GM19023 (cell line): ENCODE results near the gene GDI1.
A peak's percentile ranks its signal among the peaks of the same experiment; 100 is the strongest.

Experiments
- ATAC-seq: cut with Tn5 transposase; IDR thresholded peaks from one replicate; pipeline ENCODE4 v1.9.1; 2021; ENCODE audit warnings: mild to moderate bottlenecking, moderate library complexity; ENCODE audit not compliant: unreplicated experiment

The GDI1 gene

DNA sequence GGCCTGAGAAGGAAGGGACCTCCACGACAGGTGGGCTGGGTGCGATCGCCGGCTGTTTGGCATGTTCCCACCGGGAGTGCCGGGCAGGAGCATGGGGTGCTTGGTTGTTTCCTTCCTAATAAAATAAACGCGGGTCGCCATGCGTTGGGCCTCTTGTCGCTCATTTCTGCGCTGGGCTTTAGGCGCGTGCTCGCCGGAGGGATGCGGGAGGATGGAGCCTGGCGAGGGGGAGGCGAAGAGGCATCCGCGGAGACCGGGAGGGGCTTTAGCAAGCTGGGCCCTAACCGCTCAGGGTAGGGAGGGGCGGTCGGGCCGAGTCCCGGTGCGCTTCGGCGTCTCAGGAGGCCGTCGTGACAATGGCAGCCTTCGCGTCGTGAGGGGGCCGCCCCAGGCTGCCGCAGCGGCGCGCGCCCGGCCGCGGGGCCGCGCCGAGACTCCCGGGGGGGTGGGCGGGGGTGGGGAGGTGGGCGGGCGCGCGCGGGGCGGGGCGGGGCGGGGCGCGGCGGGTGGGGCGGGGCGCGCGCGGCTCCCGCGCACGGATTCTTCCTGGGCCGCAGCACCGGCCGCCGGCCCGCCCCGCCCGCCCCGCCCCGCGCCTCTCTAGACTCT lies 476 bp upstream of the GDI1 start:
- ATAC-seq = no peak

DNA sequence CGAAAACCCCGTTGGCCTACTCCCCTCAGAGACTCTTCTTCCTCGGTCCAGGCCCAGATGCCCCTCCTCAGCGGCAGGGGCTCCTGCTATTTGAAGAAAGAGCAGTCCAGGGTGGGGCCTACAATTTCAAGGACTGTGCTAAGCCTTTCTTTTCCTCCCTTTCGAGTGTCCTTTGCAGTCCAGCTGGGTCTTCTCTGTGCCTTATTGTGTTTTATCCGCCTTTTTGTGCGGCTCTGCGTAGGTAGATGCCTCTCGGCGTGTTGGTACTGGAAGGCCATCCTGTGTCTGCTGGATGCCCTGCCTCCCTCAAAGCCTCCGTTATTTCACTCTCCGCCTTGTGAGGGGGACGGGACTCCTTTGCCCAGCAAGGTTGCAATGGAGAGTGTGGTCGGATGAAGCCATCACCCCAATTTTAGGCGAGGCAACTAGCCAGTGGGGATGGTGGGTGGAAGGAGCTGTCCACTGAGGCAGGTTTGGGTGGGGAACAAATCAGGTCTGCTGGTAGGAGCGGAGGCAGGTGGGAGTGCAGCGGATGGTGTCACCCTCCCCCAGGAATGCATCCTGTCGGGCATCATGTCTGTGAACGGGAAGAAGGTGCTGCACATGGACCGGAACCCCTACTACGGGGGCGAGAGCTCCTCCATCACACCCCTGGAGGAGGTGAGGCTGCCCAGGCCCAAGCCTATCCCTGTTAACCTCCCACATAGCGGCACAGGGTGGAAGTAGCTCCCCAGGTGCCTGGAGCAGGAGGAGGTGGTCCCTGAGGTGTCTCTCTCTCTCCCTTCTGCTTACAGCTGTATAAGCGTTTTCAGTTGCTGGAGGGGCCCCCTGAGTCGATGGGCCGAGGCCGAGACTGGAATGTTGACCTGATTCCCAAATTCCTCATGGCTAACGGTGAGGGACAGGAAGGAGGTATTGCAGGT lies 1.3 kb downstream of the GDI1 start:
- ATAC-seq = no peak

DNA sequence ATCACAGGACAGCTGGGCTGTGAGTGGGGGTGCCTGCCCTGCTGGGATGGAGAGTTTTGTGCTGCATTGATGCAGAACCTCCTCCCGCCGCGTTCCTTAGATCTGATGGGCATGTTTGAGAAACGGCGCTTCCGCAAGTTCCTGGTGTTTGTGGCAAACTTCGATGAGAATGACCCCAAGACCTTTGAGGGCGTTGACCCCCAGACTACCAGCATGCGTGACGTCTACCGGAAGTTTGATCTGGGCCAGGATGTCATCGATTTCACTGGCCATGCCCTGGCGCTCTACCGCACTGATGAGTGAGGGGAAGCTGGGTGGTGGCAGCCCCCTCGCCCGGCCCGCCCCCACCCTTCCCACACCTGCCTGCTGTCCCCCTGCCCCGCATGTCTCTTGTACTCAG lies 2.9 kb downstream of the GDI1 start:
- ATAC-seq = no peak

DNA sequence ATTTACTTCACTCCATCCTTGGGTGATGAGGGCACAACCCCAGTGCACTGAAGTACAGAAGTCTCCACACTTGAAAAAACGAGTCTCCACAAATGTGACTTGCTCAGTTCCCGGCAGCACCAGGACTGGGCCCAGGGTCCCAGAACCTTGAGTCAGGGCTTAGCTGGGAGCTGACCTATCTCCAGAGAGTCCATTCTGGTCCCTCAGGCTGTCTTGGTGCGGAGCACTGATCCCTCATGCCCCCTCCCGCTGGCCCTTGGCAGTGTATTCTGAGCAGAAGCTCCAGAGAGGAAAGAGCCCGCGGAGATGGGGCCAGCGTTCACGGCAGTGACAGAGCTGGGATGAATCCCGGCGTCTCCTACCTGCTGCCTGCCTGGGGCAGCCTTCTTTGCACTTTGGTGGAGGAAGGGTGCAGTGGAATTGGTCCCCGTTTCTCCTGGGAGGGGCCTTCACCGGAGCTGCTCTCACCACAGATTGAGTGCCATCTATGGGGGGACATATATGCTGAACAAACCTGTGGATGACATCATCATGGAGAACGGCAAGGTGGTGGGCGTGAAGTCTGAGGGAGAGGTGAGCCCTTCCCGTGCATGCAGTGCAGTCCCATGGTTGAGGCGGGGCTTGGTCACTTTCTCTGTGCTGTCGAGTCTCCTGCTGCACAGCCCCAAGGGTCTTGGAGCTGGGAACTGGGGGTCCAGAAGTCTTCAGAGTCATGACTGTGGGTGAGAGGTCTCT lies 3.8 kb downstream of the GDI1 start:
- no peak for ATAC-seq

DNA sequence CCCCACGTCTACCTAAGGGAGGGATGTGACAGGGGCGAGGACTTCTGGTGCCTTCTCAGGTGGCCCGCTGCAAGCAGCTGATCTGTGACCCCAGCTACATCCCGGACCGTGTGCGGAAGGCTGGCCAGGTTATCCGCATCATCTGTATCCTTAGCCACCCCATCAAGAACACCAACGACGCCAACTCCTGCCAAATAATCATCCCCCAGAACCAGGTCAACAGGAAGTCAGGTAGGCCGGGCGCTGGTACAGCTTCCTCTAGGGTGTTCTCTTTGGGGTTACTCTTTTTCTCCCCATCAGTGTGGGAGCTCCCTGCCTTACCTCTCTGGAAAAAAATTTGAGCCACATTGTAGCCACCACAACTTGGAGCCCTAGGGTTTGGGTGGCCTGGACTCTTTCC lies 4.6 kb downstream of the GDI1 start:
- no peak for ATAC-seq

DNA sequence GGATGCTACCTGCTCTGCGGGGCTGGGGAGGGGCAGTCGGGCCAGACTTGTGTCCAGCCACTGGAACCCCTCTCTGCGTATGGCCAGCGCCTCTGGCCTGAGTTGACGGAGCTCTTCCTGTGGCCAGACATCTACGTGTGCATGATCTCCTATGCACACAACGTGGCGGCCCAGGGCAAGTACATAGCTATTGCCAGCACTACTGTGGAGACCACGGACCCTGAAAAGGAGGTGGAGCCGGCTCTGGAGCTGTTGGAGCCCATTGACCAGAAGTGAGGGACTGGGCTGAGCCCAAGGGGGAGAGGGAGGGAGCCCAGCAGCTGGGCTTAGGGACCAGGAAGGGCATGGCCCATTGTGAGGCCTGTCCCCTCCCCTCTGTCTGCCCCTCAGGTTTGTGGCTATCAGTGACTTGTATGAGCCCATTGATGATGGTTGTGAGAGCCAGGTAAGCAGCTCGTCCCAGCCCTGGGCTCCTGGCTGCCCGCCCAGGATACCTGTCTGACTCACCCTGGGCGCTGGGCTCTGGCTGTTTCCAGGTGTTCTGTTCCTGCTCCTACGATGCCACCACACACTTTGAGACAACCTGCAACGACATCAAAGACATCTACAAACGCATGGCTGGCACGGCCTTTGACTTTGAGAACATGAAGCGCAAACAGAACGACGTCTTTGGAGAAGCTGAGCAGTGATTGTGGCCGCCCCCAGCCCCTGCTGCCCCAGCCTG lies 5.2 kb downstream of the GDI1 start:
- no peak for ATAC-seq

DNA sequence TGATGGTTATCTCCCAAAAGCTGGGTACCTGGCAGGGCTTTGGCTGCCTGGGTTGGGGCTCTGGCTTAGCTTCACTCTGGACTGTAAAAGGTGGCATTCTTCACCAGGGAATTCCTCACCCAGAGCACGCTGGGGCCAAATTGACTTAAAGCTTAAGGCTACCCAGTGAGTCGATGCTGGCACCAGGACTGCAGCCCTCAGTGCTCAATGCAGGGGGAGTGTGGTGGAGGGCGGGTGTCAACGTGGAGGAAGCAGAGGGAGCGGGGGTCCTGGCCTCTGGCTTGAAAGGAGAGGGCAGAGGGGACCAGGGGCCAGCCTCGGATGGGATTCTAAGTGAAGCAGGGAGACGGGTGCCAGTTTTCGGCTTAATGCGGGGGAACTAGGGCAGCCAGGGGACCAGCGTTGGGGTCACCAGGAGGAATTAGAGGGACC lies 6.5 kb downstream of the GDI1 start:
- ATAC-seq = peak; percentile 13

DNA sequence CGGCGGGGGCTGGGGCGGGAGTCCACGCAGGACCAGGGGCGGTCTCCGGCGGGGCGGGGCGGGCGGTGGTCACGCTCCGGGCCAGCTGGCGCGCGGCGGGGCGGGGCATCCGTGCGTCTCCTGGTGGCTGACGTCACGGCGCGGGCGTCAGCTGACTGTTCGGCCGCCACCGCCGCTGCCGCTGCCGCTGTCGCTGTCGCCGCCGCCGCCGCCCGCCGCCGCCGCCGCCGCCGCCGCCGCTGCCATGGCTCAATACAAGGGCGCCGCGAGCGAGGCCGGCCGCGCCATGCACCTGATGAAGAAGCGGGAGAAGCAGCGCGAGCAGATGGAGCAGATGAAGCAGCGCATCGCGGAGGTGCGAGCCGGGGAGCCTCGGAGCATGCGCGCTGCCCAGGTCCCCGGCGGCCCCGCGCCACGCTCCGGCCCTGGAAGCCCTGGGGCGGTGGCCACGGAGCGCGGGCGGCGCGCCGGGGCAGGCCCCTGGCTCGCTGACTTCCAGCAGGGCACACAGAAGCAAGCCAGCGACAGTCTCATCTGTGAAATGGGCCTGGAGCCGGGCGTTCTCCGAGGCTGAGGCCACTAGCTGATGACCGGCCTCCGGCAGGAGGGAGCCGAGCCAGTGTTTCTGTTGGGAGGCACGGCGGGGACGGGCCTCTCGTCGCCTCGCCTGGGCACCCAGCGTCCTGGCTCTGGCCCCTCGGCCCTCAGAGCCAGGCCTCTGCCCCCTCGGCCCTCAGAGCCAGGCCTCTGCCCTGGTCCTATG lies 7.2 kb downstream of the GDI1 start, which contains the start of gene FAM50A:
Gene FAM50A, plus strand, starts transcription at position 150 of the 763 bp plus-strand sequence. Its CDS starts 95 bp downstream, at position 245.
- peak; percentile 79 for ATAC-seq

DNA sequence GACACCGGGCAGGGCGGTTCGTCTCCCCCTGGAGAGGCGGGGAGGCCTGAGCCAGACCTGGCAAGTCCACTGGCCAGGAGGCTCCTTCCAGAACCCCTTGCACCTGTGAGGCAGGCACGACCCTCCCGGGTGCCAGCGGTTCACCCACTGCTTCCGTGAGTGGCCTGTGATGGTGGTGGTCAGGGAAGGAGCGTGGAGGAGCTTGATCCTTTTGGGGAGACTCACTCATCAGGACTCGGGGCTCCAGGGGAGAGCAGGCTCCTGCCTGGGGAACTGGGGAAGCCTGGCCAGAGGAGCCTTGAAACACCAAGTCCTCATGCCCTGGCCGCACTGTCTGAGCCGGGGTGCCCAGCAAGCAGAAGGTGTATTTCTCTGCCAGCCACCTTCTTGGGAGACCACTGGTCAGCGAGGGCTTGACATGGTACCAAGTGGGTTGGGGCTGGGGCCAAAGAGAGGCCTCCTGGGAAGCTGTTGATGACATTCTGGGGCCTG lies 7.8 kb downstream of the GDI1 start:
- no peak for ATAC-seq

DNA sequence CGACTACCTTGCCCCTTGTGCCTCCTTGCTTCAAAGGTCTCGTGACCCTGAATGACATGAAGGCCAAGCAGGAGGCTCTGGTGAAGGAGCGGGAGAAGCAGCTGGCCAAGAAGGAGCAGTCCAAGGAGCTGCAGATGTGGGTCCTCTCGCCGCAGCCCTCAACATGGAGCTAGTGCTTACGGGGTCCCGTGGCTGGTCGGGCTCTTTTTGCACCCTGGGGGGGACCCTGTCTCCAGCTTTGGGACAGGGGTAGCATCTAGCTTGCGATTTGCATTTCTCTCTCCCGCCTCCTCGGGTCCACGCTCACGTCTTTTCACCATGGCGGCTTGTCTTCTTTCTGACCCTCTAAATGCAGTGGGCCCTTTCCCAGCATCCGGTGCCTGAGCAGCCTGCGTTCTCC lies 8.8 kb downstream of the GDI1 start:
- no peak for ATAC-seq

DNA sequence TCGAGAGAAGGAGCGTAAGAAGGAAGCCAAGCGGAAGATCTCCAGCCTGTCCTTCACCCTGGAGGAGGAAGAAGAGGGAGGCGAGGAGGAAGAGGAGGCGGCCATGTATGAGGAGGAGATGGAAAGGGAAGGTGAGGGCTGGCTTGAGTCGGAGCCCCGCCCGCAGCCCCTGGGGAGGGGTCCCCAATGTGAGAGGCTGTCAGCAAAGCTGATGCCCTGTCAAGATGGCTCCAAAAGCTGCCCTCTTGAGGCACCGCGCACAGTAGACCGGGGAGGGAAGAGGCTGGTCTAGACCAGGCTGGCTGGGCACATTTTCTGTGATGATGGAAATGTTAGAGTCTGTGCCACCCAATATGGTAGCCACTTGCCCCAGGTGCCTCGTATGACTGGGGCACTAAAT lies 9.5 kb downstream of the GDI1 start:
- no peak for ATAC-seq

DNA sequence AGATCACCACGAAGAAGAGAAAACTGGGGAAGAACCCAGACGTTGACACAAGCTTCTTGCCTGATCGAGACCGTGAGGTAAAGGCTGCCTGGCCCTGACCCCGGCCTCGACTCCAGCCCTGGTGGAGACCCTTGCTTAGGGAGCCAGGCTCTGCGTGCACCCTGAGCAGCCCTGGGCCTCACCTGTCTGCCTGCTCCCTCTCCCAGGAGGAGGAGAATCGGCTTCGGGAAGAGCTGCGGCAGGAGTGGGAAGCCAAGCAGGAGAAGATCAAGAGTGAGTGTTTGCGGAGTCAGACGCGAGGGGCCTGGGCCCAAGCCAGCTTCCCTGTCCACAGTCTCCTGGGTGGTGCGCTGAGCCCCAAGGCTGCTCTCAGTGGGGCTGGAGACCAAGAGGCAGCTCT lies 11.5 kb downstream of the GDI1 start:
- ATAC-seq = no peak

DNA sequence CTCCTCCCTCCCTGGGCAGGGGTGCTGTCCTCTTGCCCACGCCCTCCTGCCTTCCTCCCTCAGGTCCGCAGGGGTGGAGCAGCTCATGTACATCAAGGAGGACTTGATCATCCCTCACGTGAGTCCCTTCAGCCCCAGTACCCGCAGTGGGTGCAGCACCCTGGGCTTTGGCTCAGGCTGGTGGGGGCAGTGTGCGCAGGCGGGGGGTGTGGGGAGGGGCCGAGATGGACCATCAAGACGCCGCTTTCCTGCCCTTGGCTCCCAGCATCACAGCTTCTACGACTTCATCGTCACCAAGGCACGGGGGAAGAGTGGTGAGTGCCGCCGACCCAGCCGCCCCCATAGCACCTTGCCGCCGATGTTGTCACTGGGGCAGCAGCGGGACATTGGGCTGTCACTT lies 12.7 kb downstream of the GDI1 start:
- no peak for ATAC-seq

DNA sequence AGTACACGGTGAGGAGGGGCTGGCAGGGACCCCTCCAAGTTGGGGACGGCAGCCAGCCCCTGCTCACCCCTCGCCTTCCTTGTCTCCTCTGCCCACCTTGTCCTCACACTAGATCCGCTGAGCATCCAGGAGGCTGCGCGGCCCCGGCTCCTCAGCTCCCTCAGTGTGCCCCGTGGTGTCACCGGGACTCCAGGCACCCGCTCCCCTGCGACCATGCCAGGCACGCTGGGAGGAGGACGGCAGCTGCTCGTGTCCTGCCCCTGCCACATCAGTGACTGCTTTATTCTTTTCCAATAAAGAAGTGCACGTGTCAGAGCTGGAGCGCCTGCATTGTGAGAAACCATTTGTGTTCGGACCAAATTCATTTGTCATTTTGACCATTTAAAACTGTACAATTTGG lies 13.4 kb downstream of the GDI1 start:
- ATAC-seq = no peak

DNA sequence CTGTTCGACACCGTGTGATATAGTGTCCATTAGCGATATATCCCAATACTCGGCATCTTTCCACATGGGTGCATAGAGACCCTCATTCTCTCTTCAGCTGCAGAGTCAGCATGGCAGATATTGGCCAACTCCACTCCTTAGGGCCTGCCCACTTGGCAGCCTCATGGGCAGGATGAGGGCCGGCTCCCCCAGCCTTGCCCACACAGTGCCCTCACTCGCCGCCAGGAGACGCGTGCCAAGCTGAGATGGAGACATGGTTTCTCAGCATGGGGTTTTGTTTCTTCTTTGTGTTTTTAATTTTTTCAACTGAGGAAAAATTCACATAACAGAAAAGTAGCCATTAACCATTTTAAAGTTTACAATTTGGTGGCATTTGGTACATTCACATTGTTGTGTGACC lies 15.9 kb downstream of the GDI1 start:
- no peak for ATAC-seq

DNA sequence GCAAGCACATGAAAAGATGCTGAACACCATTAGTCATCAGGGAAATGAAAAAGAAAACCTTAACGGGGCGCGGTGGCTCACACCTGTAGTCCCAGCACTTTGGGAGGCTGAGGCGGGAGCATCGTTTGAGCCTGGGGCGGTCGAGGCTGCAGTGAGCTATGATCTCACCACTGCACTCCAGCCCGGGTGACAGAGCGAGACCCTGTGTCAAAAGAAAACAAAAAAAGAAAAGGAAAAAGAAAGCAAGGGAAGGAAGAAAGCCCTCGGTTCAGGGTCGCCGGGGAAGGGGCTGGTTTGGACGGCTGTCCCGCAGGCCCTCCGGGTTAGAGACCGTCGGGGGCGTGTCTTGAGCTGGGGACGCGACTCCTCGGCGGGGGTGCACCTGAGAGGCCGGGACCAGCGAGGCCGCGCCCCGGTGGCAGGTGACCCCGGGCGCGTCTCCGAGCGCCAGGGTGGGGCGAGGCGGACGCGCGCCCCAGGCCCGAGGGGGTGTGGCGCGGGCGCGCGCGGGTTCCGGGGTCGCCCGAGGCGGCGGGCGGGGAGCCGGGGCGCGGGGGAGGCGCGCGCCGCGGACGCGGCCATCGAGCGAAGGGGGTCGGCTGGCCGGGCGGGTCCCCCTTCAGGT lies 20.6 kb downstream of the GDI1 start:
- ATAC-seq = peak; percentile 56

DNA sequence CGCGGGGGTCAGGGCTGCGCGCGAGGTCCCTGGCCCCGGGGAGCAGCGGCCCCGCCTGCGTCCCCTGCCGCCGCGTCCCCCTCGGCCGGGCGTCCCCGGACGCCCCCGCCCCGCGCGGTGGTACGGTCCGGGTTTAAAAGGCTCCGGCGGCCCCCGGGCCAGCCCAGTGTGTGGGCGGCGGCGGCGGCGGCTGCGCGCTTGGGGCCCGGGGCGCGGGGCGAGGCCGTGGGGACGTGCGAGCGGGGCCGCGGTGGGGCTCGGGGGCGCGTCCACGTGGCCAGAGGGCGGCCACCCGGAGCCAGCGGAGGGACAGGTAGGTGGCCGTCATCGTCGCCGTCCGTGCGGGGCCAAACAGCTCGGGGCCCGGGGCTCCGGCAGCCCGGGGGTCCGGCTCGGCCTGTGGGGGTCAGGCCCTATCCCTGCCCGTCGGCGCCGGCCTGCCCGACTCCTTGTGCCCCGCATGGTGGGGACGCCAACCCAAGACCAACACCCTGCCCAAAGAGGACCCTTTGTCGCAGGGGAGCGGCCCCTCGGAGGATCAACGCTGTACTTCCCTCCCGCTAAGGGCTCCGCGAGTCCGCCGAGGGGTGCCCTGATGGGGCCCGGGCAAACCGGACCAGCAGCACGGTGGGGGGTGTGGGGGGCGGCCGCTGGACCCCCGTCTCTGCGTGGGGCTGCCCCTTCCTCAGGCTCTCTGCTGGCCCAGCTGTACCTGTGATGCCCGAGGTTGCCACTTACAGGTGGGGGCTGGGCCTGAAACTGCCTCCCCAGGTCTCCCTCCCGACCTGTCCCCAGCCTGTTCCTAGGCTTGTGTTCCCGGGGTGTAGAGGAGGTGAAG lies 21.4 kb downstream of the GDI1 start, which contains the start of gene PLXNA3:
Gene PLXNA3, plus strand, starts transcription at position 166 of the 838 bp plus-strand sequence. CDS start 1,903 bp downstream, outside the sequence.
- peak; percentile 68 for ATAC-seq

DNA sequence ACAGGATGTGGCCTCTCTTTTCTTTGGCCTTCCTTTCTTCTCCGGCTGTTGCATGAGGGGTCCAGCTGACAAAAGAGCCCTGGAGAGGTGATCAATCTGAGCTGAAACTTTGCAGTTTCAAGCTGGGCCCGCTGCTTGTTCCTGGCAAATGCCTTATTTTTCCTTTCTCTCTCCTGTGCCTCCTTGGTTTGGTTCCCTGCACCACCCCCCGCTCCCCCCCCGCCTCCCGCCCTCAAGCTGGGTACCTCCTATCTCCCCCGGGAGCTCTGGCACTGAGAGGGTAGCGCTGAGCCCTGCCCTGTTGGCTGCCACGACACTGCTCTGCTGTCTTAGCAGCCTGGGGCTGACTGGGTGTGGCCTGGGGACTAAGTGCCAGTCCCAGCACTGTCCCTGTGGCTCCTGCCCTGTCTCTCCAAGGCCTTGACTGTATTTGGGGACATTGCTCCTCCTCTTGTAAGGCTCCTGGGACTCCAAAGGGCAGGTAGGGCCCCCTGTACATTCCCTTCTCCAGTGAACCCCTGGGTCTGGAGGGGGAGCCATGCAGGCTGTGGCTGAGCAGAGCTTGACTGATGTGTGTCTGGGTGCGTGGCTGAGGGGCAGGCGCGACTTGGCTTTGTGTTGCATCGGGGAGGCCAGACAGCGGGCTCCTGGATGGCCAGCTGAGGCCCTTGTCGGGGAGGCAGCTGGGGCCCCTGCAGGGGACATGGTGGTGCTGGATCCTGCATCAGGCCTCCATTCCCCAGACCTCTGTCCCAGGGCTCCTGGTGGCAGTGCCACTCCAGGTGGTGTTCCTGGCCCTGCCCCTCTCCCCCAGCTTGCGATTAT lies 22.2 kb downstream of the GDI1 start:
- no peak for ATAC-seq
